Caco-2 (cell line): Measurements from ENCODE around the gene GATA3. TPM values are rescaled to one million over a fixed set of nuclear protein-coding genes. Genes with fewer than 3 reads are reported as not detected.
A peak's percentile ranks its signal among the peaks of the same experiment; 100 is the strongest.

Source experiments
- BruUV-seq: library from RNA; stranded (reverse); fragments of 400-500 nt; replicated peaks from 2 replicates; lab custom pipeline; 2021; lab: Mats Ljungman, UMichigan
- CTCF ChIA-PET: fragments of 300-600 bp; sonication (Branson Sonifier 250); formaldehyde crosslinking; loops from one replicate; lab custom pipeline; 2022; ENCODE audit warnings: antibody characterized with exemption; lab: Charles Lee
- POLR2A ChIA-PET: fragments of 300-600 bp; sonication (Branson Sonifier 250); formaldehyde crosslinking; loops from one replicate; lab custom pipeline; 2022; ENCODE audit warnings: antibody characterized with exemption; lab: Charles Lee
- DNase-seq, 2 experiments: peaks; one replicate each; pipeline versions ENCODE4 v3.0.0 to v3.0.0-alpha.2; 2020 to 2022
- H3K27me3 ChIP-seq: replicated peaks from 2 replicates; pipeline ENCODE4 v1.6.0; 2011; ENCODE audit warnings: low read length; ENCODE audit not compliant: control insufficient read depth, insufficient read depth
- H3K36me3 ChIP-seq: 2 replicates; pipeline ENCODE4 v1.5.1; 2011; ENCODE audit warnings: low read length; ENCODE audit not compliant: control insufficient read depth, insufficient read depth
- H3K4me1 ChIP-seq: fragments of 250-450 bp; sonication (Bioruptor Pico); 2 replicates; pipeline ENCODE4 v1.5.1; 2020; ENCODE audit warnings: mild to moderate bottlenecking
- H3K4me3 ChIP-seq: 2 replicates; pipeline ENCODE4 v1.5.1; 2011; ENCODE audit warnings: low read depth, mild to moderate bottlenecking, control low read depth, low read length
- H3K9me3 ChIP-seq: fragments of 250-450 bp; sonication (Bioruptor Pico); 2 replicates; pipeline ENCODE4 v1.5.1; 2020; ENCODE audit warnings: mild to moderate bottlenecking, moderate library complexity
- H3K27ac Mint-ChIP-seq: one replicate; pipeline ENCODE4 v1.8.0; 2022; ENCODE audit warnings: mixed read lengths; ENCODE audit not compliant: unreplicated experiment
- H3K27me3 Mint-ChIP-seq: one replicate; pipeline ENCODE4 v1.8.0; 2022; ENCODE audit warnings: mixed read lengths; ENCODE audit not compliant: insufficient read depth, unreplicated experiment
- H3K36me3 Mint-ChIP-seq: one replicate; pipeline ENCODE4 v1.8.0; 2022; ENCODE audit warnings: mild to moderate bottlenecking, mixed read lengths; ENCODE audit not compliant: insufficient read depth, unreplicated experiment
- H3K4me1 Mint-ChIP-seq: one replicate; pipeline ENCODE4 v1.8.0; 2022; ENCODE audit warnings: low read depth, mixed read lengths; ENCODE audit not compliant: unreplicated experiment
- H3K4me3 Mint-ChIP-seq: one replicate; pipeline ENCODE4 v1.8.0; 2022; ENCODE audit warnings: mild to moderate bottlenecking, moderate library complexity, mixed read lengths; ENCODE audit not compliant: unreplicated experiment
- H3K9me3 Mint-ChIP-seq: one replicate; pipeline ENCODE4 v1.8.0; 2022; ENCODE audit warnings: mixed read lengths; ENCODE audit not compliant: unreplicated experiment
- CTCF ChIP-seq, 2 experiments: fragments of 200-600 bp in 1 of 2; IDR thresholded peaks; 1 replicate in 1 of 2; 2 replicates in 1 of 2; pipeline versions ENCODE4 v1.5.1 to v1.8.0; 2011 to 2022; ENCODE audit warnings: antibody characterized with exemption in 1 of 2, control low read depth in 1 of 2, inconsistent platforms in 1 of 2, low read depth in 1 of 2, low read length in 1 of 2, mild to moderate bottlenecking in 1 of 2, moderate library complexity in 1 of 2; ENCODE audit not compliant: insufficient read depth in 1 of 2, severe bottlenecking in 1 of 2, unreplicated experiment in 1 of 2
- intact Hi-C: fragments of 100-400 bp; cut with micrococcal nuclease; formaldehyde crosslinking; loops from one replicate; pipeline ENCODE4 v1.10.0; 2022; ENCODE audit not compliant: unreplicated experiment
- total RNA-seq: library from RNA; stranded (reverse); gene quantifications from 2 replicates; pipeline ENCODE4 v1.2.3, GENCODE V29; 2022

The GATA3 gene
- total RNA-seq, 1 experiment from 2014 or later: 27.7 TPM

GRCh38 chr10:8009031-8009430 lies 45.5 kb upstream of the GATA3 start:
- no peak for DNase-seq
- Histone ChIP-seq H3K27me3 (no peaks in the 10 kb centered on the region), H3K36me3 (no peaks in the 10 kb centered on the region; the same call in 1 of the 2 replicates), H3K4me3 (no peak overlapping the region), H3K4me1 (peaks cover 20% of the 10 kb centered on the region), H3K9me3 (peaks cover 10% of the 10 kb centered on the region)
- peaks cover 14% of the 10 kb centered on the region for H3K9me3 Mint-ChIP-seq
- H3K4me3 Mint-ChIP-seq: no peak overlapping the region
- peaks cover 48% of the 10 kb centered on the region for H3K36me3 Mint-ChIP-seq
- no peaks in the 10 kb centered on the region for H3K27me3 Mint-ChIP-seq
- ChIA-PET POLR2A (no interaction called here), CTCF (no interaction called here)
- H3K27ac Mint-ChIP-seq: no peak overlapping the region
- TF ChIP-seq CTCF (IDR thresholded peaks at IDR 0.05; ENCODE audit: insufficient read depth in 1 of 2, low read depth in 1 of 2, low read length in 1 of 2, severe bottlenecking in 1 of 2, unreplicated experiment in 1 of 2): no peak
- no TSS peak for BruUV-seq
- intact Hi-C loops: no loop called here
- H3K4me1 Mint-ChIP-seq: peaks cover 20% of the 10 kb centered on the region

- Histone ChIP-seq H3K36me3 (peaks cover 2% of the 10 kb centered on the region; the same call in 1 of the 2 replicates), H3K4me1 (peaks cover 26% of the 10 kb centered on the region), H3K9me3 (no peaks in the 10 kb centered on the region), H3K27me3 (no peaks in the 10 kb centered on the region), H3K4me3 (no peak overlapping the region)
- Mint-ChIP-seq H3K36me3 (peaks cover 63% of the 10 kb centered on the region), H3K9me3 (no peaks in the 10 kb centered on the region), H3K27me3 (no peaks in the 10 kb centered on the region), H3K27ac (peak overlapping the region; percentile 17), H3K4me1 (peaks cover 38% of the 10 kb centered on the region), H3K4me3 (no peak overlapping the region)
- intact Hi-C loops: no loop called here
- no peak for DNase-seq
- no peak for TF ChIP-seq CTCF (IDR thresholded peaks at IDR 0.05; ENCODE audit: insufficient read depth in 1 of 2, low read depth in 1 of 2, low read length in 1 of 2, severe bottlenecking in 1 of 2, unreplicated experiment in 1 of 2)
- no TSS peak for BruUV-seq
- ChIA-PET CTCF (interaction anchor here (0.5 to 0.7 kb wide), 2 partner anchors 14 to 80 kb away, joined by 3 to 4 read pairs; no protein-coding TSS in a partner anchor), POLR2A (interaction anchor here (0.5 kb wide), 1 partner anchor 24 kb away, joined by 4 read pairs; no protein-coding TSS in a partner anchor)
Measured at GRCh38 chr10:8013006-8013405, 41.5 kb upstream of the GATA3 start.

GRCh38 chr10:8013619-8014018 lies 40.9 kb upstream of the GATA3 start:
- POLR2A ChIA-PET: interaction anchor here (1.0 kb wide), 1 partner anchor 13 kb away, joined by 3 read pairs; no protein-coding TSS in a partner anchor
- intact Hi-C loops: no loop called here
- no peak for TF ChIP-seq CTCF (IDR thresholded peaks at IDR 0.05; ENCODE audit: insufficient read depth in 1 of 2, low read depth in 1 of 2, low read length in 1 of 2, severe bottlenecking in 1 of 2, unreplicated experiment in 1 of 2)

More at GRCh38 chr10:8013619-8014018, 40.9 kb upstream of the GATA3 start:
- no peak for DNase-seq
- Mint-ChIP-seq H3K4me3 (peak overlapping the region; percentile 27), H3K4me1 (peaks cover 42% of the 10 kb centered on the region), H3K9me3 (no peaks in the 10 kb centered on the region), H3K27me3 (no peaks in the 10 kb centered on the region), H3K36me3 (peaks cover 60% of the 10 kb centered on the region), H3K27ac (no peak overlapping the region)
- Histone ChIP-seq H3K36me3 (peaks cover 2% of the 10 kb centered on the region; the same call in 1 of the 2 replicates), H3K9me3 (no peaks in the 10 kb centered on the region), H3K4me1 (peaks cover 26% of the 10 kb centered on the region), H3K27me3 (no peaks in the 10 kb centered on the region), H3K4me3 (no peak overlapping the region)
- CTCF ChIA-PET: interaction anchor here (0.7 kb wide), 1 partner anchor 13 kb away, joined by 4 read pairs; no protein-coding TSS in a partner anchor
- BruUV-seq: no TSS peak
